ENCODE results near the gene BCKDHB. TPM values are rescaled to one million over a fixed set of nuclear protein-coding genes. Genes with fewer than 3 reads are reported as not detected.
"Not testable (repeated sequence)": the region's sequence is repeated elsewhere in the genome, so short reads cannot be mapped to it uniquely, and the experiment has no call there.

The BCKDHB gene
- polyA plus RNA-seq, 12 donors, result 11.2 to 29.5 (median 19.5) TPM; not detected in 1

DNA sequence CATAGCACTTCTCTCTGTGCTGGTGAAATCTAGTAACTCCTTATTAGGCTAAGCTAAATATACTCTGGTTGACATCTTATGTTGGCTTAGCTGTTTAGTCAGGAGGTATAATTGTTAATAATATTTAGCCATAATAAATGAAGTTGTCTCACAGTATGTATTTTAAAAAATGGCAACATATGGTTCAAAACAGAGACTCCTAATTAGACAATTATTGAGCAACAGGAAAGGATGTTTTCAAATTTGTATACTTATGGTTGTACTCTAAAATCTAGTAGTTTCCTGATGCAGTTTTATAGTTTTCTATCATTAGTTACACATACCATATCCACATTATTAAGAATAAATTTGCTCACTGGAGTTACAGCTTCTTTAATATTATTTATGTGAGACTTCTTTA is 150.2 kb downstream of the BCKDHB start:
- DNase-seq, result no peak

GRCh38 chr6:80259118-80259517 is 152.6 kb downstream of the BCKDHB start:
- no peak for DNase-seq

DNA sequence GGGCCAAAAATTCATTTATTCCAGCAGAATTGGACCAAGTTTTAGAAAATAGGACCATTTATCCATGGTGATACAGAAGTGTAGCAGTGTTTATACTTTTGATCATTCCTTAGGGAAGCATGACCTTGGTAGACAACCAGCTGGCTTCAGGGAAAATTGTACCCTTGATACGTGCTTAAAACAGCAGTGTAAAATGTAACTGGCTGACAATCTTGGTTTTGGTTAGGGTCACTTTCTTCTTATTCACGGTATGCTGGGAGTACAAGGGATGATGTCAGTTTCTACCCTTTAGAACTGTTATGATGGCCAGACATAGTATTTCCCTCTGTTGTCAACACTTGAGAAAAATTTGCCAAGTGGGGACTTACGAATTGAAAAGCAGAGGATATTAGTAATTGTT is 157.1 kb downstream of the BCKDHB start:
- DNase-seq, result peak; percentile 73

DNA sequence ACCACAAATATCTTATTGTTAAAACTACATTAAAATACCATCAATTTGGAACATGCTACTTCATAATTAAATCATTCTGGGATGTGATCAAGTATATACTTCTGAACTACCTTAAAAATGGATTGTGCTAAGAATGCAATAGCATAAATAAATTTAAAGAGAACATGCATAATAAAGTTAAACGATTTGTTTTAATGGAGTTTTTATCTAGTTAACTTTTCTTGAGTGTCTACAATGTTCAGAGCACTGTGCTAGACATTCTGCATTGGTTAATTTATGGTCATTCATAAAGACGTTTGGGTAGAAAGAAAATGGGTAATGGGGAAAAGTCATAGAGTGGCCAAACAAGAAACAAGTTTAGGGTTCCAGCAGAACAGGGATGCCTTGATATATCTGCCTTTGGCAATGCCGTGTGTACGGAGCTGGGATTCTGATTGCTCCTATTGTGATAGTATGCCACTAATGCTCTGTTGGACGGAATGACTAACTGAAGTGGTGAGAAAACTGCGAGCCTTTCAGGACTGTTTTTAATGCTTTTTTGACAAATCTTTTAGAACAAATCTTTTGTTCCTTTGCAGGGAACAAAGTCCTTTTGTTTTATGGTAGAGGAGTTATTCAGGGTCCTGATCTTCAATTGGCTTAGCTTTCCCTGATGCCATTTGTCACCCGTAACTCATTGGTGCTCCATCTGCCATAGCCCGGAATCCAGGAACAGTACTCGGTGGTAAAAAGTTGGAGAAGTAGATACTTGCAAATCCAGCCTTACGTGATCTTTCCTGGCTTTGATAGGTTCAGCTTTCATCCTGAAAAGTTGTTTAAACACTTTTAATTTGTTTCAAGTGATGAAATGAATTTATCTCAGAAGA is 162.6 kb downstream of the BCKDHB start:
- DNase-seq, result no peak

DNA sequence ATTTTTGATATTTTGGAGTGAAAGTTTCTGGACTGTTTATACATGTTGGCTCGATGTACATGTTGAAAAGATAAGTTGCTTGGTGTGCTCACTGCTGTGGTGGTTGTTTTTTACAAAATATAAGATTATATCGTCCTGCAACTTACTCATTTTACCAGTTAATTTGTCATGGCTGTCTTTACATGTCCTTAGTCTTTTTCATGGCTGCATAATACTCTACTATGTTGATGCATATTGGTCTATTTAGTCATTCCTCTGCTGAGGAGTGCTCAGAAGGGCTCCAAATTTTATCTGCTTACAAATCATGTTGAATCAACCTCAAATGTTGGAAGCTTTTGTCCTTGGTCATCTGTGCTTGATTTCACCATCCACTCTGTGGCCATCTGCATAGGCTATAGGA is 164.6 kb downstream of the BCKDHB start:
- no peak for DNase-seq

- no peak for DNase-seq
Observed at GRCh38 chr6:80272988-80273387, 166.5 kb downstream of the BCKDHB start.

- no peak for DNase-seq
Observed at GRCh38 chr6:80276861-80277260, 170.4 kb downstream of the BCKDHB start.

DNA sequence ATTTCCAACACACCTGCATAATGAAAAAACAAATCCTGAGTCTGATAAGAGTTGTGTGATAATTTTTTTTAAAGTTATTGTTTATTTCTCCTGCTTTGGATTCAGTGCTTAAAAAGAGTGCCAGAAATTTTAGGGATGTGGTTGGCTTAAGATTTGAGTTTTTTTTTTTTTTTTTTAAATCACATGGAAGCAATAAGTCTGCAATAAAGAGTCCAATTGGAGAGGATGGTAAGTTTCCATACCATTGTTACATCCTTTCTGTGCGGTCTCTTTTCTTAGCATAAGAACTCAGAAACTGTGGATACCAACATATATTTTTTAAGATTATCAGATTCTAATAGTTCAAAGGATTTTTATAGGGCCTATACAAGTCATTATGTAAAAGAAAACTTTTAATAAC is 171.0 kb downstream of the BCKDHB start:
- peak; percentile 25 for DNase-seq

GRCh38 chr6:80280262-80281010 is 174.0 kb downstream of the BCKDHB start:
- no peak for DNase-seq

DNA sequence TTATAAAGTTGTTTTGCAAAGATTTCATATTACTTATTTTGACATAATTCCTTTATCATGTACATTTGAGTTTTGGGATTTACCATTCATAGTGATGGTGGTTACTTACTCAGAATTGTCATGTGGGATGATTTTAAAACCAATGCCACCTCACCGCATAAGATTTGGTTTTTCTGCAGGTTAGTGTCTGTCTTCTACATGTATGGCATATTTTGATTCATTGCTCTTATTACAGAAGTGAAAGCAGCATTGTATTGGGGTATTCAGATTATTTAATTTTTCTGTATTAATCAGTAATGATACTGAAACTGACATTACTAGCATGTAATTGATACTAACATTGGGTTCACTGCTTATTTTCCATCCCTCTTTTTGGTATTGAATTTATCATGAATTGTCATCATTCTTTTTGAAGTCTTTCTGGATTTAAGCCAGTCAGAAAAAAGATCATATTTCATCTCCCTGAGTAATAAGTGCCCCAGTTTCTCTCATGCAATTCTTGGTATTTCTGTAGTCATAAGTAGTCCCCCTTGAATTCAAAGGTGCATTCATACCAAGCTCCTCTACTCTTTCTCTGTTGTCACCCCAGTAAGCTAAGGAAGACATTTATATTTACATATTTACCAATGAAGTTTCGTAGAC is 176.6 kb downstream of the BCKDHB start:
- DNase-seq, result no peak

- DNase-seq, result no peak
Observed at GRCh38 chr6:80287112-80287511, 180.6 kb downstream of the BCKDHB start.

GRCh38 chr6:80287607-80288006 is 181.1 kb downstream of the BCKDHB start:
- no peak for DNase-seq

- DNase-seq, result no peak
Observed at GRCh38 chr6:80289727-80290126, 183.3 kb downstream of the BCKDHB start.

DNA sequence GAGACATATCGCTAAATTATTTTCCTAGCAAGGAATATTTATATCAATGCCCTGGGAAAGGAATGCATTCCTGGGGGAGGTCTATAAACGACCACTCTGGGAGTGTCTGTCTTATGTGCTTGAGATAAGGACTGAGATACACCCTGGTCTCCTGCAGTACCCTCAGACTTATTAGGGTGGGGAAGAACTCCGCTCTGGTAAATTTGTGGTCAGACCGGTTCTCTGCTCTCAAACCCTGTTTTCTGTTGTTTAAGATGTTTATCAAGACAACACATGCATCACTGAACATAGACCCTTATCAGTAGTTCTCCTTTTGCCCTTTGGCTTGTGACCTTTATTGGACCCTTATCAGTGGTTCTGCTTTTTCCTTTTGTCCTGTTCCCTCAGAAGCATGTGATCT is 188.1 kb downstream of the BCKDHB start:
- DNase-seq, result not testable (repeated sequence)

DNA sequence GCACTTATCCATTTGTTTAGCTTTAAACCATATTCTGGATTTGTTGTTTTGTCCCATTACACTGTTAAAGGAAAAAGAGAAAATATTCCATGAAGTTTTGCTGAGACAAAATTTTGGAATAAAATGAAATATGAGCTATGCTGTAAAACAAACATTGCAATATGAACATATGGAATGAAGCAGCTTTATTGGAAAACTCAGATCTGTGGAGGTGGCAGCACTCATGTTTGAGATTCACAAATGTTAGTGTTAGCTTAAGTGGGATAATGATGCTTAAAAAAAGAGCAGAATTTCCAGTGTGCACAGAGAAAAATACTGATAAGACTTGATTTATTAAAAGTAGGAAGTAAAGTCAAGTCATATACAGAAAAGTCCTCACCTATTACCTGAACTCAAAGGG is 196.2 kb downstream of the BCKDHB start:
- no peak for DNase-seq

DNA sequence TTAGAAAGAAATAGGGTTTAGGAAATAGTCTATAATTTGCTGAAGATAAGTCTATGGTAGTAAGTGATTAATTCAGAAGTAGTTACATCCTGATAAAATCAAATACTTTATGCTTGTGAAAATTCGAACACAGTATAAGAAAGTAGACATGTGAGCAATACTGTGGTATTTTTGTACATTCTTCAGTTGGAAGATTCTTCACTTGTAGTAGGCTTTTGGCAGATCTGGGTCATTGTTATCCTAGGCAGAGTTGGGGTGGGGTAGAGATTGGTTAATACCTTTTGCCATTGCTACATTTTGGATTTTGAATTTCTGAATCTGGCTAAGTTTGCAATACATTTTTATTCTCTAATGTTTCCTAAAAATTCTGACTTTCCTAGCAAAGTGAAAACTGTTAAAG is 197.5 kb downstream of the BCKDHB start:
- DNase-seq, result no peak

- DNase-seq, result no peak
Observed at GRCh38 chr6:80314531-80314930, 208.1 kb downstream of the BCKDHB start.

DNA sequence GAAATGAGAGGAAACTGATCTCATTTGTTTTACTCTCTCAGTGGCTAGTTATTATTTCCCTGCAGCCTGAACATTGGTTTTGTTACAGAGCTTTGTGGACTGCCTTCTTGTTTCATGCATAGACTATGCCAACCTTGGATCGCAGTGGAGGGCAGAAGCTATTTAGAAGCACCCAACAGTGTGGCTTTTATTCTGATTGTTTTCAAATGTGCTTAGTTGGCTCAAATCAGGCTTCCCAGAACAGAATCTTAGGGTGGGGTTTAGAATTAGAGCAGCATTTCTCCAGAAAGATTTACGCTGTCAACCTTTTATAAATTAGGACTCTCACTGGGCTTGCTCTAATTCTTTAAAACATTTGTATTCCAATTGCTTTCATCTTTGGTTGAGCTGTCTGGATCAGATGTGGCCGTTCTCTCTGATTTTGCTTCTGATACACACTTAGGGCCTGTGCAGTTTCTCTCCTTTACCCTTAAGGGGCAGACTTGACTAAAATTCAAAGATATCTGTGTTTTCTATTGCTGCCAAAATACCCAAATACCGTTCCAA is 210.3 kb downstream of the BCKDHB start:
- no peak for DNase-seq

DNA sequence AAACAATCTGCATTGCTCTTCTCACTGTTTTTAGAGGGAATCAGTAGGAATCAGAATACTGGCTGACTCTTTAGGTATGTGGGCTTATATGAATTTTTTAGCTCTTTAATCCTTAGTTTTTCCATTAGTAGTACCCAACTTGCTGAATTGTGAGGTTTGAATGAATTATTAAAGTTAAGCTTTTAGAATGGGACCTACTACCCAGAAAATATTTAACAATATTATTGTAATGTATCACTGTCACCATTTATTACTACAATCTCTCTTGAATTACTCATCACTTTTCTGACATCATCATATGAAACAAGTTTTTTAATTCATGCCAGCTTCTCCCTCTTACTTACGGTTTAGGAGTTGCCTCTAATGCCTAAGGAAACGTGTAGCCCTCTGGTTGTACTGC is 212.7 kb downstream of the BCKDHB start:
- DNase-seq, result no peak

GRCh38 chr6:80321011-80321410 is 214.5 kb downstream of the BCKDHB start:
- DNase-seq, result no peak

DNA sequence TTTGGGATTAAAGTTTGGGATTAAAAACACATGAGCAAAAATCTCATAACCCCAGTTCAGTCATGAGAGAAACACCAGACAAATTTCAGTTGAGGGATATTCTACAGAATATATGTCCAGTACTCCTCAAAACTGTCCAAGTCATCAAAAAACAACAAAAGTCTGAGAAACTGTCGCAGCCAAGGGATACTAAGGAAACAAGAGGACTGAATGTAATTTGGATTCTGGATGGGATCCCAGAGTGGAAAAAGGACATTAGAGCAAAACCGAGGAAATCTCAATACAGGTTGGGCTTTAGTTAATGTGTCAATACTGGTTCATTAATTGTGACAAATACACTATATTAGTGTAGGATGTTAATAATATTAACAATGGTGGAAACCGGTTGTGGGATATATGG is 219.3 kb downstream of the BCKDHB start:
- DNase-seq, result peak; percentile 86

GRCh38 chr6:80328652-80329051 is 222.2 kb downstream of the BCKDHB start:
- DNase-seq, result no peak
